Measurements from ENCODE around the gene SARNP.

The SARNP gene

DNA sequence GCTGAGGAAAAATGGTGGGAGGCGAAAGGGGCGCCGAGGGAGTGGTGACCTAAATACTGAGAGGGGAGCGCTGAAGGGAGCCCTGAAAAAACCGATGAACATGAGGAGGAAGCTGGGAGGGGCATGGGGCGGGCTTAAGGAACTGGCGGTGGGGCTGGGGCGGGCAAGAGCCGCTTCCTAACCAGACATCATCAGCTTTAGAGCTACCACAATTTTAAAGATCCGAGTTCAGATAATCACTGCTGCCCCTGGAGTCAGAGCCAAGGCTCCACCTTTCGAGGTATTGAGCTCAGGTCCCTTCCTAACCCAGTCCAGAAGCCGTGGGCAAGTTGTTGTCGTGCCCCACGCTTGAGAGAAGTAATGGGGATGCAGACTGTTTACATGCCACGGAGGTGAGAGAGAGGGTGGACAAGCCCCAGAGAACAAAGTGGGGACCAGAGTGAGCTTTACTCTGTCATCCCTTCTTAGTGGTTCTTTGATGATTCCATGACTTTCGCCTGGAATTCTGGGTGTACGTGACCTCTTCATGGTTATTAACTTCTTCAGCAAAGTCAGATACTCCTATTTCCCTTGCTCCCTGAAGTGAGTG, 710 bp upstream of the SARNP start:
- peak overlapping the region; percentile 59 for H3K4me3 ChIP-seq (ENCODE audit: low read depth, low read length)
- TF ChIP-seq, protein P1, sequence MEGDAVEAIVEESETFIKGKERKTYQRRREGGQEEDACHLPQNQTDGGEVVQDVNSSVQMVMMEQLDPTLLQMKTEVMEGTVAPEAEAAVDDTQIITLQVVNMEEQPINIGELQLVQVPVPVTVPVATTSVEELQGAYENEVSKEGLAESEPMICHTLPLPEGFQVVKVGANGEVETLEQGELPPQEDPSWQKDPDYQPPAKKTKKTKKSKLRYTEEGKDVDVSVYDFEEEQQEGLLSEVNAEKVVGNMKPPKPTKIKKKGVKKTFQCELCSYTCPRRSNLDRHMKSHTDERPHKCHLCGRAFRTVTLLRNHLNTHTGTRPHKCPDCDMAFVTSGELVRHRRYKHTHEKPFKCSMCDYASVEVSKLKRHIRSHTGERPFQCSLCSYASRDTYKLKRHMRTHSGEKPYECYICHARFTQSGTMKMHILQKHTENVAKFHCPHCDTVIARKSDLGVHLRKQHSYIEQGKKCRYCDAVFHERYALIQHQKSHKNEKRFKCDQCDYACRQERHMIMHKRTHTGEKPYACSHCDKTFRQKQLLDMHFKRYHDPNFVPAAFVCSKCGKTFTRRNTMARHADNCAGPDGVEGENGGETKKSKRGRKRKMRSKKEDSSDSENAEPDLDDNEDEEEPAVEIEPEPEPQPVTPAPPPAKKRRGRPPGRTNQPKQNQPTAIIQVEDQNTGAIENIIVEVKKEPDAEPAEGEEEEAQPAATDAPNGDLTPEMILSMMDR (IDR thresholded peaks at IDR 0.05; ENCODE audit: insufficient read depth, low read depth, low read length, missing control alignments) = no peak
- DNase-seq (ENCODE audit: low read depth) = no peak

DNA sequence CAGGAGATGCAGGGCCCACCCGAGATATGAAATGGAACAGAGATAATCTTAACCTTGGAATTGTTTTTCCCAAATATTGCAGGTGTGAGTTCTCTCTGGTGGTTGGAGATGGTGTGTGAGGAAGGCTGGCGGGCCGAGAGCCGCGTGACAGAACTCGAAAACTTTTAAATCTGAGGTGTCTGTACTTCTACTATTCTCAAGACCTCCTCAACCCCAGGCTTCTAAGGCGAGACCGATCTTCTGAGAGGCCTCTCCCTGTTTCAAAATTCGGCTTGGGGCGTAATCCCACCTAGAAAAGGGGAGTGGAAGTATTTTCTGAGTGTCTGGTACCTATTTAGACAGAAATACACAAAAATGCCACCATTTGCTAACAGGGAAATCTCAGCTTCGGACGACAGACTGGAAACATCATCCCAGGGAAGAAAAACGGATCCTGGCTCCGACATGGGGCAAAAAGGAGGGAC, 611 bp downstream of the SARNP start:
- peak overlapping the region; percentile 98 for H3K4me3 ChIP-seq (ENCODE audit: low read depth, low read length)
- DNase-seq (ENCODE audit: low read depth) = no peak
- TF ChIP-seq, protein P1 (IDR thresholded peaks at IDR 0.05; ENCODE audit: insufficient read depth, low read depth, low read length, missing control alignments) = no peak

DNA sequence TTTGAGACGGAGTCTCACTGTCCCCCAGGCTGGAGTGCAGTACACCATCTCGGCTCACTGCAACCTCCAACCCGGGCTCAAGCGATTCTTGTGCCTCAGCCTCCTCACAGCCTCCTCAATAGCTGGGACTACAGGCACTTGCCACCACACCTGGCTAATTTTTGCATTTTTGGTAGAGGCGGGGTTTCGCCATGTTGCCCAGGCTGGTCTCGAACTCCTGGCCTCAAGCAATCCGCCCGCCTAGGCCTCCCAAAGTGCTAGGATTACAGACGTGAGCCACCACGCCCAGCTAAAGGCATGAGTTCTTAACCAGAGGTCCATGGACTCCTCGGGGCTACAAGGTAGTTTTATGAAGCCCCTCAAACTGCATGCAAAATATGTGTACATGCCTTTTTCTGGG, 2.1 kb downstream of the SARNP start:
- no peak for DNase-seq (ENCODE audit: low read depth)
- TF ChIP-seq, protein P1 (IDR thresholded peaks at IDR 0.05; ENCODE audit: insufficient read depth, low read depth, low read length, missing control alignments) = no peak
- no peak overlapping the region for H3K4me3 ChIP-seq (ENCODE audit: low read depth, low read length)

DNA sequence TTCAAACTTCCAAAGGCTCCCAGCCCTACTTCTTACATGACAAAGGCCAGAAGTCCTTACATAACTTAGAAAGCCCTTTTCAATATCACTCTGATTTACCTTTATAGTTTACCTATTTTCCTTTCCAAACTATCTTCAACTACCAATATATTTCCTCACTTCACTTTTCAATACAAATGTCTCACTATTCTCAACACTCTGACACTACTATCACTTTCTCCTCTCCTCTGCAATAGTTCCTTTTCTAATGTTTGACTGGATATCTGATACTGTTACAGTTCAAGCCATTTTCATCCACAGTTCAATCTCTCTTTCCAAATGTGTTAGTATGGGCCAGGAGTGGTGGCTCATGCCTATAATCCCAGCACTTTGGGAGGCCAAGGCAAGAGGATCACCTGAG, 3.3 kb downstream of the SARNP start:
- TF ChIP-seq, protein P1 (IDR thresholded peaks at IDR 0.05; ENCODE audit: insufficient read depth, low read depth, low read length, missing control alignments) = no peak
- no peak overlapping the region for H3K4me3 ChIP-seq (ENCODE audit: low read depth, low read length)
- DNase-seq (ENCODE audit: low read depth) = no peak

DNA sequence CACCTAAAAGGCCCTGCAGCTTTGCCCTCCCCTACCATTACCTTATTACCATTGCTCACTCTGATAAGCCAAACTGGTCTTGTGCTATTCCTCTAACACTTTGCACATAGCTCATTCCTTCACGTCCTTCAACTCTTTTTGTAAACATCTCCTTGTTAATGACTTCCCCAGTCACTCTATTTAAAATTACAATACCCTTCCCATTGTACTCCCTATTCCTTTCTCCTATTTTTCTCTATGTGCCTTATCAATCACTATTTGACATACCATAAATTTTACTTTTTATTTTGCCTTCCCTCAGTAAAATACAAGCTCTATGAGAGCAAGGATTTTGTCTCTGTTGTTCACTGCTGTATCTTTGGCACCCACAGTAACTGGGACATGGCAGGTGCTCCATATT, 5.4 kb downstream of the SARNP start:
- TF ChIP-seq, protein P1 (IDR thresholded peaks at IDR 0.05; ENCODE audit: insufficient read depth, low read depth, low read length, missing control alignments) = no peak
- no peak overlapping the region for H3K4me3 ChIP-seq (ENCODE audit: low read depth, low read length)
- DNase-seq (ENCODE audit: low read depth) = no peak

DNA sequence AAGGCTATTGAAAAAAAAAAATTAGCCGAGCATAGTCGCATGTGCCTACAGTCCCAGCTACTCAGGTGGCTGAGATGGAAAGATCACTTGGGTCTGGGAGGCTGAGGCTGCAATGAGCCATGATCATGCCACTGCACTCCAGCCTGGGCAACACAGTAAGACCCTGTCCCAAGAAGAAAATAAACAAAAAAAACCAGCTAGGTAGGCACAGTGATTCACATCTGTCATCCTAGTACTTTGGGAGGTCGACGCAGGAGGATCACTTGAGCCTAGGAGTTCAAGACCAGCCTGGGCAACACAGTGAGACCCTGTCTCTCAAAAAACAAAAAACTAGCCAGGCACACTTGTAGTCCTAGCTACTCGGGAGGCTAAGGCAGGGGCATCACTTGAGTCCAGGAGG, 8.2 kb downstream of the SARNP start:
- TF ChIP-seq, protein P1 (IDR thresholded peaks at IDR 0.05; ENCODE audit: insufficient read depth, low read depth, low read length, missing control alignments) = no peak
- no peak for DNase-seq (ENCODE audit: low read depth)
- no peak overlapping the region for H3K4me3 ChIP-seq (ENCODE audit: low read depth, low read length)

DNA sequence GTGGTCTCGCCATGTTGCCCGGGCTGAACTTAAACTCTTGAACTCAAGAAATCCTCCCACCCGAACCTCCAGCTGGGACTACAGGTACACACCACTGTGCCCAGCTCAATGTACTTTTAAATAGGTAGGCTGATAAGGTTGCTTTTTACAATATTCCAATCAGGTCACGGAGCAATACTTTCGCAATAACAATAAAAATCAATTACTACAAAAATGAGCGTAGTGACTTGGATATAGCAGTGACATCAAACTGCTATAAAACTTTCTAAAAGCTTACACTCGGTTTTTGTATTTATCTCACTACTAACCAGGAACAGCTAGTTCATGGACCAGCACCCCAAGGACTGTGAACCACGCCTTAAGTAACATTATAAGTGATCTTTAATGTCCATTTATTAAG, 10.5 kb downstream of the SARNP start:
- no peak for DNase-seq (ENCODE audit: low read depth)
- TF ChIP-seq, protein P1 (IDR thresholded peaks at IDR 0.05; ENCODE audit: insufficient read depth, low read depth, low read length, missing control alignments) = no peak
- no peak overlapping the region for H3K4me3 ChIP-seq (ENCODE audit: low read depth, low read length)
